SU-DHL-6 (cell line): Measurements from ENCODE around the gene NXPH1.

Source experiments
- EZH2phosphoT487 ChIP-seq: fragments of 200-600 bp; sonication (generic), shearing (Covaris generic); conservative IDR thresholded peaks from 2 replicates; pipeline ENCODE4 v1.6.1; 2018; ENCODE audit warnings: mild to moderate bottlenecking, antibody characterized with exemption, low read length, moderate library complexity, mixed read lengths
- TF ChIP-seq, protein P1 (sequence below): fragments of 200-600 bp; sonication (generic); IDR thresholded peaks from one replicate; pipeline ENCODE4 v1.5.1; 2017; ENCODE audit warnings: antibody characterized with exemption, mild to moderate bottlenecking, low read length, moderate library complexity; ENCODE audit not compliant: insufficient read depth, poor library complexity, severe bottlenecking

DNA sequence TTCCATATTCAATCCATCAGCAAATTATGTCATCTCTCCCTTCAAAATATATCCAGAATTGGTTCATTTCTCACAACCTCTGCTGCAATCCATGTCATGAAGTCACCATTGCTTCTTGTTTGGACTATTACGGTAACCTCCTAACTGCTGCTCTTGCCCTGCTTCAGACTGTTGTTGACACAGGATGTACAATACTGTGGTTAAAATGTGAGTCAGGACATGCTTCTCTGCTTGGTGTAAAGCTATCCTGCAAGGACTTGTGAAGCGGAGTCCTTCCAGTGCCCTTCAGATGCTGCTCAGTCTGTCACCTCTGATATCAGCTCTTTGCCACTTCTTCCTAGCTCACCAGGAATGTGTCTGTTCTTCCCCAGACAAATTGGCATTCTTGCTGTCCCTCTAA is 10.4 kb upstream of the NXPH1 start:
- TF ChIP-seq, protein P1, sequence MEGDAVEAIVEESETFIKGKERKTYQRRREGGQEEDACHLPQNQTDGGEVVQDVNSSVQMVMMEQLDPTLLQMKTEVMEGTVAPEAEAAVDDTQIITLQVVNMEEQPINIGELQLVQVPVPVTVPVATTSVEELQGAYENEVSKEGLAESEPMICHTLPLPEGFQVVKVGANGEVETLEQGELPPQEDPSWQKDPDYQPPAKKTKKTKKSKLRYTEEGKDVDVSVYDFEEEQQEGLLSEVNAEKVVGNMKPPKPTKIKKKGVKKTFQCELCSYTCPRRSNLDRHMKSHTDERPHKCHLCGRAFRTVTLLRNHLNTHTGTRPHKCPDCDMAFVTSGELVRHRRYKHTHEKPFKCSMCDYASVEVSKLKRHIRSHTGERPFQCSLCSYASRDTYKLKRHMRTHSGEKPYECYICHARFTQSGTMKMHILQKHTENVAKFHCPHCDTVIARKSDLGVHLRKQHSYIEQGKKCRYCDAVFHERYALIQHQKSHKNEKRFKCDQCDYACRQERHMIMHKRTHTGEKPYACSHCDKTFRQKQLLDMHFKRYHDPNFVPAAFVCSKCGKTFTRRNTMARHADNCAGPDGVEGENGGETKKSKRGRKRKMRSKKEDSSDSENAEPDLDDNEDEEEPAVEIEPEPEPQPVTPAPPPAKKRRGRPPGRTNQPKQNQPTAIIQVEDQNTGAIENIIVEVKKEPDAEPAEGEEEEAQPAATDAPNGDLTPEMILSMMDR = no peak
- no peak for TF ChIP-seq EZH2phosphoT487
